NK-92 (cell line): ENCODE data around the gene KCND1.
A peak's percentile ranks its signal among the peaks of the same experiment; 100 is the strongest.

Source experiments
- DNase-seq: peaks from one replicate; lab custom pipeline; 2025; ENCODE audit not compliant: unreplicated experiment; lab: John Stamatoyannopoulos, UW

Gene KCND1

DNA sequence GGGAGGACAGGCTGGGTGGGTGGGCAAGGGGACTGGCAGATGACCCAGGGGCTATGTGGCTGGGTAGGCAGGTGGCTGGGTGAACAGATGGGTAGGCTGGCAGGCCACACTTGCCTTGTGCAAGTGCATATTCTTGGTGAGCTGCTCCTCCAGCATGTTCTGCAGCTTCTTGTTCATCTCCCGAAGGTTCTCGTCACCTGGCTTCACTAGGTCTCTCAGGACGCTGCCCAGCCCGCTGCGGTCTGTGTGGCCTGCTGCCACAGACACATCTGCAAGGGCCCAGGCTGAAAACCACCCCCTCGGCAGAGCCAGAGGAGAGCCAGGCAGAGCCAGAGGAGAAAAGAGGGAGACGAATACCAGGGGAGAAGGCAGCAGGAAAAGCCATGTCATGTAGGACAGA is 3.4 kb upstream of the KCND1 start:
- DNase-seq = no peak

- DNase-seq = no peak
These were observed 2.9 kb upstream of the KCND1 start for GRCh38 chrX:48974574-48974973.

- DNase-seq = no peak
These were observed 2.4 kb upstream of the KCND1 start for GRCh38 chrX:48974033-48974432.

- DNase-seq = no peak
These were observed 848 bp upstream of the KCND1 start for GRCh38 chrX:48972220-48973164.

DNA sequence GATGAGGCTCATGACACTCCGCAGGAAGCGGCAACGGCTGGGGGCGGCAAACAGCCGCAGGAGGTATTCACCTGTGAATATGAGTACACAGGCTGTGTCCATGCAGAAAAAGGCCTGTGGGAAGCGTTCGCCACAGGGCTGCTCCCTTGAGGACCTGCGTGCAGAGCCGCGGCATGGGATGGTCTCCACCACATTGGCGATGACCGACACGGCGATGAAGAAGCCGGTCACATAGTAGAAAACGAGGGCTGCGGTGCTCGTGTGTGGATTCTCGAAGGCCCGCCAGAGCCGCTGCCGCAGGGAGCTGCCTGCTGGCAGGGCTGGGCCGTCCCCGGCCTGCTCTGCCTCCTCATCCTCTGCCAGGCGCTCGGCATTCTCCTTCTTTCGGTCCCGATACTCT is 2.2 kb downstream of the KCND1 start:
- no peak for DNase-seq

GRCh38 chrX:48968377-48968776 is 3.3 kb downstream of the KCND1 start:
- no peak for DNase-seq

DNA sequence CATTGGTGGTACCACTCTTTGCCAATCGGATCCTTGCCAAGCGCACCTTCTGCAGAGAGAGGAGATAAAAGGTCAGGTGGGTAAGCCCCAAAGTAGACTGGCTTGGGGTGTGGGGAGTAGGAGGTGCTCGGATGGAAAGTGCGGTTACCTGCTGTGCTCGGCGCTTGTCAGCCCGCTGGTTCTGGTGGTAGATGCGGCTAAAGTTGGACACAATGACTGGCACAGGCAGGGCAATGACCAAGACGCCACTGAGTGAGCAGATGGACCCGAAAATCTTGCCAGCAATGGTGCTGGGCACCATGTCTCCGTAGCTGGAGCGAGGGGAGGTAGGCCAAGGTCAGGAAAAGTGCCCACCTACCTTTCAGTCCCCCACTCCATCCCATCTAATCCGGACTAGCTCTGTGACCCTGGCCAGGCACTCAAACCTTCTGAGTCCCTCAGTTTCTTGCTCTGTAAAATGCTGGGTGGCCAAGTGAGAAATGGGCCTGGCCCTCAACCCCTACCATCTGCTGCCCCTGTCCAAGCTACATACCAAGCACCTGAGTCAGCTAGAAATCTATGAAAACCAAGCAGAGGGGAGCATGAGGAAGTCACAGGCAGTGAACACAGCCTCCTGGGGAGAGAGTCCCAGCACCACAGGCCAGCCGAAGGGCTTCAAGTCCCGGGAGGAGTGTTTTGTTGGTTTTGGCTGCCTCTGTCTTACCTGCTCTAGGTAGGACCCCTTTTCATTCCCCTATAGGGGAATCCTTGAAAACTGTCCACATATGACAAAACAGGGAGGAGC is 4.7 kb downstream of the KCND1 start:
- no peak for DNase-seq

GRCh38 chrX:48965959-48966358 is 5.7 kb downstream of the KCND1 start:
- no peak for DNase-seq

DNA sequence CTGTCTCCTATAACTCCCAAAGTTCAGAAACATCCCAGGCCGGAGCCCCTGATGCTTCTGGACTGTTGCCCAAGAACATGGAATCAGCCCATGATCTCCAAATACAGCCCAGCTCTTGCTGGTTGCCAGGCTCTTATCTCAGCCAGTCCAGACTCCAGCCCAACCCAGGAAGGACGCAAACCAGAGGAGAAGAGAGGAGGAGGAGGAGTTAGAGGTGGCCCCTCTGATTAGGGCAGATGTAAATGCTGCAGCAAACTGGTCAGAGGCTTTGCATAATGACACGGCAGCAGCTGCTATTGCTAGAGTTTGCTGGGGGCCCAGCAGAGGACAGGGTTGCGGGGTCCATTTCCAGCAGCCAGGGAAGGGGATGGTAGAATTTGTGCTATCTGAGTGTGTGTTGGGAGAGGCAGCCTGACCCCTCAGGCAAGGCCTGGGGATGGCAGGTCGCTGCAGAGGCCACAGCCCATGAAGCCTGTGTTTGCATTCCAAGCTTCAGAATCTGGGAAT is 10.0 kb downstream of the KCND1 start:
- no peak for DNase-seq

- DNase-seq = no peak
These were observed 11.4 kb downstream of the KCND1 start for GRCh38 chrX:48960291-48960690.

- no peak for DNase-seq
These were observed 13.0 kb downstream of the KCND1 start for GRCh38 chrX:48958635-48959094.

GRCh38 chrX:48957827-48958634 is 13.6 kb downstream of the KCND1 start:
- peak; percentile 62 for DNase-seq

DNA sequence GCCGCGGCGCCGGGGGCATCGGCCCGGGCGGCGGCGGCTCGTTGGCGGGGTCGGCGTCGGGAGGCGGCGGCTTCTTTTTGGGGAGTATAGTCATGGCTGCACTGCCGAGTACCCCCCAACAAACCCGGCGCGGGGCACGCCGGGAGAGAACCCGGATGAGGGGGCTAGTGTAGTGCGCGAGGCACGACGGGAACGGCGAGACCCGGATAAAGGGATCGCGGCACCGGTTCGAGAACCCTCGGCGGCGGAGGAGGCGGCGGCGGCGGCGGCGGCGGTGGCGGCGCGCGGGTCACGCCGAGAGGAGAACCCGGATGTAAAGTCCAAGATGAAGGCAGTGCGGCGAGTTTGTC is 14.2 kb downstream of the KCND1 start, which contains the start of gene OTUD5:
Gene OTUD5, minus strand, starts transcription at position 131 of the 350 bp plus-strand sequence. Its CDS starts 37 bp downstream, at position 94.
- no peak for DNase-seq

- DNase-seq = no peak
These were observed 14.8 kb downstream of the KCND1 start for GRCh38 chrX:48956728-48957414.

DNA sequence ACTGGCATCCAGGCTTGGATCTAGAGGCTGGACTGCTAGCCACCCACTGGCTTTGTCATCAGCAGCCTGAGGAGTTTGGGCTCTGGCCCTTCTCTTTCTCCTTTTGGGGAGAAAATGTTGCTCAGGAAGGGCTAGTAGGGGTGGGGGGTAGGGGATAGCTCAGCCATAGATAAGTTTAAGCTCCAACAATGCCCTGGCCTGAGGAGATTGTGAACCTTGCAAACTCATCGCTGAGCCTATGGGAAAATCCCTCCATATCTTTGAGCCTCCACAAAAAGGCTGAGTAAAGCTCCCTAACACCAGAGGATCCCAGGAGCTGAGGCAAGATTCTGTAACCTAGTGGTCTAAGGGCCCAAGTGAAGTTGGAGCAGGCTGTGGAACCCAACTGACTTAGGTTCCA is 23.1 kb downstream of the KCND1 start:
- DNase-seq = no peak

DNA sequence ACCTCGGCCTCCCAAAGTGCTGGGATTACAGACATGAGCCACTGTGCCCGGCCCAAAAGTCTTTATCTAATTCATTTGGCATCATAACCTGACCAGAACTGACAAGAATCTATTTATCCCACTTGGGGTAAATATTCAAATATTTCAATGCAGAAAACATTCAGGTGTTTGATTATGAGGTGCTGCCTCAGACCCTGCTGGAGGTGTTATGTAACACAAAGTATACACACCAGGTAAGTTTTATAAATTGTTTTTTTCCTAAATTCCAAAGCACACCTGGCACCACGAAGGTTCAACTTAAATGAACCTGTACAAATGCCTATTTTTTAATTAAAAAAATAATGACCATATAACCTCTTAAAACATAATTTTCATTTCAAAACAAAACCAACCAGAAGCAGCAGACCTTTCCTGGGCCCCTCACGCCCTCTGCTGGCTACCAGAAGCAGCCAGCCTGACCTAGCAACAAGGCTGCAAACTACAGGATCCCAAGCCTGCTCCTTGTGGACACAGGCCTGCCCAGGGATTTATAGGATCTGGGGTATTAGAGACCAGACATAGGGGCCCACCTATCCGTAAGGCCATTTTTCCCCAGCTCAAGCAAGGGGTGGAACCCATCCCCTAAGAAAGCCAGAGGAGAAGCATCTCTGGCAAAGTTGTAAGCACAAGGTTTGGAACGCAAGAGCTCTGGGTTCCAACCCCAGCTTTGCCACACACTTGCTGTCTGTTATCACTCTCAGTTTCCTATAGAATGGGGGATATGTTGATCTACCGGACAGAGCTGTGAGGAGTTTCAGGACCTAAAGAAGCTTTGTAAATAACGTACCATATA is 25.9 kb downstream of the KCND1 start:
- DNase-seq = no peak

DNA sequence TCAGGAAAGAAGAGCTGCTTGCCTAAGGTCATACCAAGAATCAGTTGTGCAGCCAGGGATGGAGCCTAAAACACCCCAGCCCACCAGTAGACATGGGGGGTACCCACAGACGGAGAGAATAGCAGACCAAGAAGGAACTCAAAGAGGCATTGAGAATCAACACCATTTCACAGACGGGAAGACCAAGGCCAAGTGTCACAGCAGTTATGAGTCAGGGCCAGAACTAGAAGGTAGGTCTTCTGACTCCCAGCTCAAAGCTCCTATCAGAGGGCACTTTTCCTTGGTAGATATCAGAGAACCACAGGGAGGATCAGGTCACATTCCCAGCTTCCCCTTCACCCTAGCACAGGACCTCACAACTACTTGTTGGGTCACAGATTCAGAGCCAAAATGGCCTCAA is 28.7 kb downstream of the KCND1 start:
- DNase-seq = no peak

DNA sequence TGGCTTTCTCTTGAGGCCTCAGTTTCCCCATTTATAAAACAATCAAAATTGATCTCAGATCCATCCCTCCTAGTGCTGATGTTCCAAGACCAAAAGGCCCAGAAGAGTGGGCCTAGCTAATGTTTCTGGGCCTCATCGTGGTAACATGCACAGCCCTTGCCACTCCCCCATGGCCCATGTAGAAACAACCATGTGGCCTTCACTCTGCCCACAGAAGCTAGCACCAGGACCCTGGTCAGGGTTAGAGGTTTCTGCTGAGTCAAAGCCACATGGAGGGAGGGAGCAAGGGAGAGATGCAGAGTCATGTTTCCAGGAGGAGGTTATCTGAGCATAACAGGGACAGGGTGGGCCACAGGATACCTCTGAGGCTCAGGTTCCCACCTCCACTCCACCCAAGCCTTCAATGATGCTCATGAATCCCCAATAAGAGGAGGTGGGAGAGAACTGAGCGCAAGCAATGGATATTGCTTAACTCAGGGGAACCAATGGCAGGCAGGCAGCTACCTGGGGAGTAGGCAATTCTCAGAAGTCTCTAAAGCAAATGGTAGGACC is 31.2 kb downstream of the KCND1 start:
- no peak for DNase-seq

DNA sequence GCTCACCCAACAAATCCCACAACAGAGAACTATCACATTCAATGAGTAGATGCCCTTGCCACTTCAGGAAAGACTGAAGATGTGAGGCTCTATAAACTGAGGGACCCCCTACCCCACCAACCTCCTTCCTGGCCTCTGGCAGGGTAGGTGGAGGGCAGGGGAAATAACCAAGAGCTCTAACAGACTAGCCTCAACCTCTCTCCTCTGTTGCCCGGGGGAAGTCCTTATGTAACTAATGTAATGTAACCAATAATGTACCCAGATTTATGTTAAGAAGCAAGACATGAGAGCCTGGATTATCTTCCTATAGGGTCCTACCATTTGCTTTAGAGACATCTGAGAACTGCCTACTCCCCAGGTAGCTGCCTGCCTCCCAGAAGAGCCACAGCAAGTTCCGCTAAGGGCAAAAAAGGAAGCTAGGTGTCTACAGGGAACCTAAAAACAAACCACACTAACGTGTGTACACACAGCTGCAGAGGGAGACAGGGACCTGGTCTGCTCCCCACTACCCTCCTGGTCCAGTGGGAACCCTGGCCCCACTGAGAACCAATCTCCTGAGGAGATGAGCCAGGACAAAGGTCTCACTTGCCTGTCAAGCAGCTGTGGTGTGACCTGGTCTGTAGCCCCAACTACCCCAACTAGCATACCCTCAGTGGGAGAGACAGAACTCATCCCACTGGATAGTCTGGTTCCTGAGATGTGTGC is 32.0 kb downstream of the KCND1 start:
- no peak for DNase-seq
